NCI-H2196 (cell line): ENCODE measurements around the gene SORT1.

Experiments
- DNase-seq: peaks from one replicate; lab custom pipeline; 2025; ENCODE audit not compliant: unreplicated experiment; lab: John Stamatoyannopoulos, UW

The SORT1 gene

DNA sequence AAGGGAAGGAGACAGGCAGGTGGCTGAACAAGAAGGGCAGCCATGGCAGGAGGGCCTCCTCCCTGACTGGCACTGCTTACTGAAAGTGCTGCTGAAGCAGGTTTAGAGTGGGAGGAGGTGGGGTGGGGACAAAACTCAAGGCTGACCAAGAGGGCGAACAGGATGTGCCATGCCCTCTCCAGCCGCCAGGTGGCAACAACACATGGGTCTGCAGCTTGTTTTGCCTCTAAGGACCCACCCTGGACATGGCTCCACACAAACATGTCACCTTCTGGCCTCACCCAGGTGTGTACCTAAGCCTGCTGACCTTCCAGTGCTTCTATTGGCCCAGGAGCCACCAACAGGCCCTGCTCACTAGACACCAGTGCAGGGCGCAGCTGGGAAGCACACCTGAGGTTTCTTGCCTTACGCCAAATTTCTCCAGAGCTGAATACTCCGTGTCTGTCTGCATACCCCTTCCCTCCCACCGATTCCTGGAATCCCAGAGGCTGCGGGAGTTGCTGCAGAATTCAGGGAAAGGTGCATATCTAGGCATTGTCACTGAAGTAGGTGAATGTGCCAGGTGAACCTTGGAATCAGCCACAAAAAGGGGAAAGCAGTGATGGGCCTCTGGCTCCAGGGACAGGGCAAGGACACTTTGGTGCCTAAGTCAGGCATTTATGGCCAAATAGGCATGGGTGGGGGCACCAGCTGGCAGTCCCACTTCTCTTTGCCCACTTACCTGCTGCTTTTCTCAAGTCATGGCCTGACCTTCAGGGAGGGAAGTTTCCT, 120.1 kb downstream of the SORT1 start:
- DNase-seq, result peak; percentile 83

GRCh38 chr1:109275706-109276345, 121.9 kb downstream of the SORT1 start:
- no peak for DNase-seq

GRCh38 chr1:109274533-109275476, 122.9 kb downstream of the SORT1 start:
- DNase-seq, result peak; percentile 60

- no peak for DNase-seq
Measured at GRCh38 chr1:109273570-109274288, 124.0 kb downstream of the SORT1 start.

DNA sequence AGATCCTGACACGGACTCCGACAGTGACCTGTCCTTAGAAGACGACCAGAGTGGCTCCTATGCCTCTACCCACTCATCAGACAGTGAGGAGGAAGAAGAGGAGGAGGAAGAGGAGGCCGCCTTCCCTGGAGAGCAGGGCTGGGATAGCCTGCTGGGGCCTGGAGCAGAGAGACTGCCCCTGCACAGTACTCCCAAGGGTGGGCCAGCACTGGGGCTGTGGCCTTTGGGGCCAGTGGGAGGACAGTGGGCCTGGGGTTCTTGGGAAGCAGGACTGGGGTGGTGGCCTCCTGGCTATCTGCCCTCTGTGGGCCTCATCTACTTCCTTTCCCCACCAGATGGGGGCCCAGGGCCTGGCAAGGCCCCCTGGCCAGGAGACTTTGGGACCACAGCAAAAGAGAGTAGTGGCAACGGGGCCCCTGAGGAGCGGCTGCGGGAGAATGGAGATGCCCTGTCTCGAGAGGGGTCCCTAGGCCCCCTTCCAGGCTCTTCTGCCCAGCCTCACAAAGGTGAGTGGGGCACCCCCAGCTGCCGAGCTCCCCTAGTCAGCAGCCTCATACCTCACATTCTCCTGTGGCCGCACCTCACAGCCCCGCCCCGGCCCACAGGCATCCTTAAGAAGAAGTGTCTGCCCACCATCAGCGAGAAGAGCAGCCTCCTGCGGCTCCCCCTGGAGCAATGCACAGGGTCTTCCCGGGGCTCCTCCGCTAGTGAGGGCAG, 124.7 kb downstream of the SORT1 start:
- no peak for DNase-seq

- no peak for DNase-seq
Measured at GRCh38 chr1:109272021-109272799, 125.5 kb downstream of the SORT1 start.

DNA sequence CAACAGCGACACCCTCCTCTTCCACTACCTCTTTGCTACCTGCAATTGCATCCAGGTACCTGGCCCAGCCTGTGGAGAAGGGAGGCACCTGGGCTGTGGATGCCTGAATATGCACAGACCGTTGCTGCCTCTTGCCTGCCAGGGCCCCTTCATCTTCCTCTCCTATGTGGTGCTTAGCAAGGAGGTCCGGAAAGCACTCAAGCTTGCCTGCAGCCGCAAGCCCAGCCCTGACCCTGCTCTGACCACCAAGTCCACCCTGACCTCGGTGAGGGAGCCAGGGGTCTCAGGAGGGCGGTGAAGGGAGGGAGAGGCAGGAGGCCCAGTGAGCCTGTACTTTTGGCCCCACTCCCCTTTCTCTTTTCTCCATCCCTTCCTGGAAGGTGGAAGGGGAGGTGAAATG, 126.3 kb downstream of the SORT1 start:
- no peak for DNase-seq

- DNase-seq, result no peak
Measured at GRCh38 chr1:109270623-109271317, 126.9 kb downstream of the SORT1 start.

DNA sequence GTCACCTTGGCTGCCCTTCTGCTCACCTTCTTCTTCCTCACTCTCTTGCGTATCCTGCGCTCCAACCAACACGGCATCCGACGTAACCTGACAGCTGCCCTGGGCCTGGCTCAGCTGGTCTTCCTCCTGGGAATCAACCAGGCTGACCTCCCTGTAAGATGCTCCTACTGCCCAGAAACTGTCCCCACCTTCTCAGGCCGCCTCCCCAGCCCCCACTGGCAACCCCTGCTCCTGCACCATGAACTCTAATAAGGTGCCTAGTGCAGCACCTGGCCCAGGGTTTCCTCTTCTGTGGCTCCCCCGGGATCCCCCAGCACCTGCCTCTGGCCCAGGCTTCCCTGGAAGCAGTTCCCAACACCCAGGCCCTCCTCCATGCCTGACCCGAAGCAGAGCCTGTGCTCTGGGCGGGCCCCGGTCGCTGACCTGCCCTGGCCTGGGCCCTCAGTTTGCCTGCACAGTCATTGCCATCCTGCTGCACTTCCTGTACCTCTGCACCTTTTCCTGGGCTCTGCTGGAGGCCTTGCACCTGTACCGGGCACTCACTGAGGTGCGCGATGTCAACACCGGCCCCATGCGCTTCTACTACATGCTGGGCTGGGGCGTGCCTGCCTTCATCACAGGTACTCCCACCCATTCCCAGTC, 127.6 kb downstream of the SORT1 start:
- DNase-seq, result no peak

- no peak for DNase-seq
Measured at GRCh38 chr1:109269212-109269980, 128.3 kb downstream of the SORT1 start.

DNA sequence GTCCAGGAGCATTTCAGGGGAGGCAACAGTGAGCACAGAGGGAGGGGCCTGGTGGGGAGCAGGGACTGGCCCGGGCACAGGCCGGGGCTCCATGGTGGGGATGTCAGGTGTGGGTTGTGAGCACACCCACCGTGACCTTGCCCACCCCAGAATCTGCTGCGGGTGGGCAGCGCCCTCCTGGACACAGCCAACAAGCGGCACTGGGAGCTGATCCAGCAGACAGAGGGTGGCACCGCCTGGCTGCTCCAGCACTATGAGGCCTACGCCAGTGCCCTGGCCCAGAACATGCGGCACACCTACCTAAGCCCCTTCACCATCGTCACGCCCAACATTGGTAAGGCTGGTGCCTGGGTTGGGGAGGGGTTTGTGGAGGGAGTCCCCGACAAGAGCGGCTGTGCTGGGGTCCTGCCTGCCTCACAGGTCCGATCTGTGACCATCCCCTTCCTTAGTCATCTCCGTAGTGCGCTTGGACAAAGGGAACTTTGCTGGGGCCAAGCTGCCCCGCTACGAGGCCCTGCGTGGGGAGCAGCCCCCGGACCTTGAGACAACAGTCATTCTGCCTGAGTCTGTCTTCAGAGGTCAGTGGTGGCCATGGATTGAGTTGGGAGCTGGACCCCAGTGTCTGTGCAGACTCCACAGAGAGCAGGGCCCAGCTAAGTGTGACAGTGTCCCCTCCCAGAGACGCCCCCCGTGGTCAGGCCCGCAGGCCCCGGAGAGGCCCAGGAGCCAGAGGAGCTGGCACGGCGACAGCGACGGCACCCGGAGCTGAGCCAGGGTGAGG, 129.1 kb downstream of the SORT1 start:
- no peak for DNase-seq

GRCh38 chr1:109267743-109268300, 129.9 kb downstream of the SORT1 start:
- no peak for DNase-seq

DNA sequence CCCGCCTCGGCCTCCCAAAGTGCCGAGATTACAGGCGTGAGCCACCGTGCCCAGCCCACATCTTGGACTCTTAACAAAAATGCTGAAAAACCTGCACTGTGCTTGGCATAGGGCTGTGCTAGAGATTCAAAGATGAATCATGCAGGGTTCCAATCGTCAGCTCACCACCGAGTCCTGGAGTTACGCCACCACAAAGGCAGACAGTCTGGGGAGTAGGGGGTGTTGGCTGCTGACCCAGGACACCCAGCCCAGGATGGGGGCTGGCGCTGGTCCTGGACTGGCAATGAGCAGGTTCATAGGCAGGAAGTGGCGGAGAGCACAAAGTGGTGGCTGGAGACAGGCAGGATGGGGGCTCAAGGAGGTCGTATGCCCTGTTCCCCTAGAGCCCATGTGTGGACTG, 130.8 kb downstream of the SORT1 start:
- DNase-seq, result no peak

- no peak for DNase-seq
Measured at GRCh38 chr1:109265741-109266330, 131.9 kb downstream of the SORT1 start.

DNA sequence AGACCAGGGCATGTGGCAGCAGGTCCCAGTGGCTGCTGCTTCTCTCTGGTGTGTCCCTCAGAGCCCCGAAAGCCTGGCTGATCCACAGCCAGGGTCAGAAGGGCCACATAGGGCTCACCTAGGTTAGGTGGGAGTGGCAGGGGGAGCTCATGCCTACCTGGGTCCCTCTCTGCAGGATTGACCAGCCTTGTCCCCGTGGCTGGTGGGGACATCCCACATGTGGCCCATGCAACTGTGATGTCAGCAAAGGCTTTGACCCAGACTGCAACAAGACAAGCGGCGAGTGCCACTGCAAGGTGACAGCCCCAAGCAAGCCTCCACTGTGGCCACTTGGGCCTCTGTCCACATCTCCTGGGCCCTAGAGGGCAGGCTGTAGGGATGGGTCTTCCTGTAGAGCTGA, 132.7 kb downstream of the SORT1 start:
- DNase-seq, result no peak

DNA sequence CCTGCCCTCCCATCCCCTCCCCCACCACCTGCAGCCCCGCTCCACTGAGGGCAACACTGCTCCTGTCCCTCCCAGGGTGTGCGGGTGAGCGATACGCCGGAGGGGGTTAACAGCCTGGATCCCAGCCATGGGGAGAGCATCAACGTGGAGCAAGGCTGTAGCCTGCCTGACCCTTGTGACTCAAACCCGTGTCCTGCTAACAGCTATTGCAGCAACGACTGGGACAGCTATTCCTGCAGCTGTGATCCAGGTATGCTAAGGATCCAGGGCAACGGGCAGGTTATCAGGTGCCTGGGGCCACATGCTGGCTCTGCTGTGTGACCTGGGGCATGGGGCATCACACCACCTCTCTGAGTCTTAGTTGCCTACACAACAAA, 133.4 kb downstream of the SORT1 start:
- no peak for DNase-seq
